GM18909 (cell line): ENCODE data around the gene AZU1.
"Not testable (repeated sequence)": the region's sequence is repeated elsewhere in the genome, so short reads cannot be mapped to it uniquely, and the experiment has no call there.

Experiments
- ATAC-seq: cut with Tn5 transposase; IDR thresholded peaks from one replicate; pipeline ENCODE4 v1.9.1; 2021; ENCODE audit warnings: mild to moderate bottlenecking; ENCODE audit not compliant: unreplicated experiment, poor library complexity

AZU1 gene

GRCh38 chr19:869245-870177, 41.9 kb downstream of the AZU1 start:
- ATAC-seq, result no peak

DNA sequence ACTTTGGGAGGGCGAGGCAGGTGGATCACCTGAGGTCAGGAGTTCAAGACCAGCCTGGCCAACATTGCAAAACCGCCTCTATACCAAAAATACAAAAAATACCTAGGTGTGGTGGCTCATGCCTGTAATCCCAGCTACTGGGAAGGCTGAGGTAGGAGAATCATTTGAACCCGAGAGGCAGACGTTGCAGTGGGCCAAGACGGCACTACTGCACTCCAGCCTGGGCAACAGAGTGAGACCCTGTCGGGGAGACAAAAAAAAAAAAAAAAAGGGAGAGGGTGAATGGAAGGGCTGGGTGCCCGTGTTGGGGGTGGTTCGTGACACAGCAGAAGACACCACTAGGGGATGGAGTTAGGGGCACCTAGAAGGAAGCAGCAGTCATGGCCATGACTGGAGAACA, 42.7 kb downstream of the AZU1 start:
- no peak for ATAC-seq

GRCh38 chr19:870963-871401, 43.3 kb downstream of the AZU1 start:
- no peak for ATAC-seq

DNA sequence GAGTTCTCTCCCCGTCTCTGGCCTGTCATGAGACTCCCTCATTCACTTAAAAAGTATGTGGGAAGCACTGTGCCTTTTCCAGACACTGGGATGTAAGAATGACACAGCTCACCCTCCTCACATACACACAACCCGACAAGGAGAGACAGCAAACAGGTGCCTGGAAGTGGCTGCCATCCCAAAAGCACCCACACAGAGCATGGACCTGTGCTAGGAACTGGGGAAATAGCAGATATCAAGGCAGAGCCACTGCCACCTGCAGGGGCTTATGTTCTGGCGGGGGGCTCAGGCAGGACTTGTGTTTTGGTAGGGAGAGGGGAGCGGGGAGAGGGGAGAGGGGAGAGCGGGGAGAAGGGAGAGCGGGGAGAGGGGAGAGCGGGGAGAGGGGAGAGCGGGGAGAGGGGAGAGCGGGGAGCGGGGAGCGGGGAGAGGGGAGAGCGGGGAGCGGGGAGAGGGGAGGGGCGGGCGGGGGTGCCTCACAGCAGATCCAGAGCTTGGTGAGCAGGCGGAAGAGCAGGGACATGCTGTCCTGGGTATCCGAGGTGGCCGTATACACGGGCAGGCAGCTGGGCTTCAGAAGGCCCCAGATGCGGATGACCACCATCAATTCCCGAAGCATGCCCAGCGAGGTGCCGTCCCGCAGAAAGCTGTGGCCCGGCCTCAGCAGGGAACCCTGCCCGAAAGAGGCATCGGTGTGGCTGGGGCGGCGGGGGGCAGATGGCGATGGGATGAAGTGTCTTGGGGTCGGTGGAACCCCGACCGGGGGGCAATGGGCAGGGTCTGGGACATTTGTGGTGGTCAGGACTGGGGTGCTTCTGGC, 44.0 kb downstream of the AZU1 start:
- ATAC-seq, result no peak

GRCh38 chr19:872266-872951, 44.8 kb downstream of the AZU1 start:
- no peak for ATAC-seq

DNA sequence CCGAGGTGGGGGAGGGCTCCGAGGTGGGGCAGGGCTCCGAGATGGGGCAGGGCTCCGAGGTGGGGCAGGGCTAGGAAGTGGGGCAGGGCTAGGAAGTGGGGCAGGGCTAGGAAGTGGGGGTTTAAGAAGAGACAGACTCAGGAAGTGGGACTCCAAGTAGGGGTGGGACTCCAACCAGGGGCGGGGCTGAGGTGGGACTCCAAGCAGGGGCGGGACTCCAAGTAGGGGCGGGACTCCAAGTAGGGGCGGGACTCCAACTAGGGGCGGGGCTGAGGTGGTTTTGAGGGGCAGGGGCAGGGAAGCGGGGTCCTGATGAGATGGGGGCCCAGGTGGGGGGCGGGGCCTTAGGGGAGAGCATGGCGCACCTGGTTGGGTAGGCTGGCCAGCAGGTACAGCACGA, 45.4 kb downstream of the AZU1 start:
- no peak for ATAC-seq

DNA sequence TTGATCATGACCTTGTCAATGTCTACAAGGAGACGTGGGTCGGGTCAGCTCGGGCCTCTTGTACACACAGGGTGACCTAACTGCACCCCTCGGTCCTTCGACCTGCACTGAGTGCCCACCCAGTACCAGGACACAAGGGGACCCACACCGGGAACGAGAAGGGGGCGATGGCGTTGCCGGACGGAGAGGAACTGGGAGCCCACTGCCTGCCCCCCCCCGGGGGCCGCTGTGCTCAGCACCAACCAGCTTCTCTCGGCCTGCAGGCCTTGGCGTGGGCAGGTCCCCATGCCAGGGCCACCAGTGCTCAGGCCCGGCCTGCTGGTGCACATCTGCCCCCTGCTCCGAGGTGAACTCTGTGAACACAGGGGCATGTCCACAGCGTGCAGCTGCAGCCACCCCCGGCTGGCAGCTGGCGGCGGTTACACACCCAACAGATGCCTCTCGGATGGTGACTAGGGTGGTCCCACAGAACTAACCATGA, 46.0 kb downstream of the AZU1 start:
- ATAC-seq, result no peak

DNA sequence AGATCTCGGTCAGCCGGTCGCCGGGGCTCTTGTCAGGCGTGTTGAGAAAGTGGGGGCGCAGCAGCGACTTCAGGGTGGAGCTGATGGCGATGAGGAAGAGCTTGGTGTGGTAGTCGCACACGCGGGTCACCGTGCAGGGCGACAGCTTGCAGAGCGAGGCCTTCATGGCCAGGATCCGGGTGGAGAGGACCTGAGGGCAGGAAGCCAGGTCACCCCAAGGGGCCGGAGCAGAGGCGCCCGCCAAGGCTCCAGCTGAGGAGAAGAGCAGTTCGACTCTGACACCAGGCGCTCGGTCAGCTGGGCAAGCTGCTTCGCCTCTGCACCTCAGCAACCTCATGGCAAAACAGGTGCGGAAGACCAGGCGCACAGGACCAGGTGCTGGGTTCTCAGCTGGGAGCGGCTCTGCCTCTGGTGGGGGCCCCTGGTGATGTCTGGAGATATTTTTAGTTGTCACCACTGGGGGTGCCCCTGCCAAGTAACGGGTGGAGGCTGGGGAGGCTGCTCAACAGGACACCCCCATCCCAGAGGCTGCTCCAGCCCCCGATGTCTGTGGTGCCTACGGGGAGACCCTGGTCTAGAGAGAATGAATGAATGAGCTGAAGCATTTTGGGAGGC, 47.7 kb downstream of the AZU1 start:
- no peak for ATAC-seq

DNA sequence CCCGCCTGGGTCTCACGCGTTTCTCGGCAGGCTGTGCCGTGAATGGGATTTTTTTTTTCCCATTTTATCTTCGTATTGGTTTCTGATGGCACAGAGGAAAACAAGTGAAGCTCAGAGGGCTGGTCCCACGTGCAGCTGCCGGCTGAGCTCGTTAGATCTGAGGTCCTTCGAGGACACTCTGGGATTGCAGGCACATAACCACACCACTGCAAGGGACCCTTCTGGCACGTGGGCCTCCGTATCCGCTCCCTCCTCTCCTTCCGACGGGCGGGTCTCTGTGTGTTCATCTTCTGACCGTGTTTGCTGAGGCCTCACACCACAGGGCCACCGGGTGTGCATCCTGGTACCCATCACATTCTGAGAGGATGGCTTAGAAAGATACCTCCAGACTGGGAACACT, 48.5 kb downstream of the AZU1 start:
- no peak for ATAC-seq

GRCh38 chr19:876780-877314, 49.2 kb downstream of the AZU1 start:
- no peak for ATAC-seq

- not testable (repeated sequence) for ATAC-seq
Measured at GRCh38 chr19:877992-878660, 50.5 kb downstream of the AZU1 start.

DNA sequence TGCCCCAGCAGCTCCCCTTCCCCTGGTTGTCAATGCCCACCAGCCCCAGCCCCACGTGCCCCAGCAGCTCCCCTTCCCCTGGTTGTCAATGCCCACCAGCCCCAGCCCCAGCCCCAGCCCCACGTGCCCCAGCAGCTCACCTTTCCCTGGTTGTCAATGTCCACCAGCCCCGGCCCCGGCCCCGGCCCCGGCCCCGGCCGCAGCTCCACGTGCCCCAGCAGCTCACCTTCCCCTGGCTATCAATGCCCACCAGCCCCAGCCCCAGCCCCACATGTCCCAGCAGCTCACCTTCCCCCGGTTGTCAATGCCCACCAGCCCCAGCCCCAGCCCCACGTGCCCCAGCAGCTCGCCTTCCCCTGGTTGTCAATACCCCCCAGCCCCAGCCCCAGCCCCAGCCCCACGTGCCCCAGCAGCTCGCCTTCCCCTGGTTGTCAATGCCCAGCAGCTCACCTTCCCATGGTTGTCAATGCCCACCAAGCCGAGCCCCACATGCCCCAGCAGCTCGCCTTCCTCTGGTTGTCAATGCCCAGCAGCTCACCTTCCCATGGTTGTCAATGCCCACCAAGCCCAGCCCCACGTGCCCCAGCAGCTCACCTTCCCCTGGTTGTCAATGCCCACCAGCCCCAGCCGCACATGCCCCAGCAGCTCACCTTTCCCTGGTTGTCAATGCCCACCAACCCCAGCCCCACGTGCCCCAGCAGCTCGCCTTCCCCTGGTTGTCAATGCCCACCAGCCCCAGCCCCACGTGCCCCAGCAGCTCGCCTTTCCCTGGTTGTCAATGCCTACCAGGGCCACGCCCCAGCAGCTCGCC, 51.3 kb downstream of the AZU1 start:
- not testable (repeated sequence) for ATAC-seq

- no peak for ATAC-seq
Measured at GRCh38 chr19:879711-880438, 52.2 kb downstream of the AZU1 start.
